22Rv1 (cell line): ENCODE data around the gene CNPY1.

ENCODE experiments used
- H3K27ac ChIP-seq: fragments of 450-650 bp; 2 replicates; pipeline ENCODE4 v1.5.1; 2017
- ZFX ChIP-seq: fragments of 450-650 bp; IDR thresholded peaks from 2 replicates; pipeline ENCODE4 v1.6.1; 2017; ENCODE audit warnings: antibody characterized with exemption, borderline replicate concordance
- TF ChIP-seq, protein P1 (sequence below): fragments of 450-650 bp; IDR thresholded peaks from 2 replicates; pipeline ENCODE4 v1.5.1; 2017; ENCODE audit warnings: mild to moderate bottlenecking

The CNPY1 gene

DNA sequence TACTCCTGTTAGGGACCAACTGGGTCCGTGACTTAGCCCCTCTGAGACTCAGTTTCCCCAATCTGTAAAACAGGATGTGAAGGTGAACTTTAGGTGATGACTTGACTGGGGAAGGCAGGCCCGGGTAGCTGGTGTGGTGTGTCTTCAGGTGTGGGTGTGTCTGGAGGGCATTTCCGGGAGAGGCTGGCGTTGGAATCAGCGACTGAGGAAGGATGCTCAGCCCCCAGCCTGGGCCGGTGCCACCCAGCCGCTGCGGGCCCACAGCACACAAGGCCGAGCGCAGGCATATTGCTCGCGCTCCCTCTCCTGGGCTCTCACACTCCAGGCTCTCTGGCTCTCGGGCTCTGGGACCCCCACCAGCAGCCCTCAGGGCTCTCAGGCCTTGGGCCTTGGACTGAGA lies 31.7 kb upstream of the CNPY1 start:
- TF ChIP-seq, protein P1, sequence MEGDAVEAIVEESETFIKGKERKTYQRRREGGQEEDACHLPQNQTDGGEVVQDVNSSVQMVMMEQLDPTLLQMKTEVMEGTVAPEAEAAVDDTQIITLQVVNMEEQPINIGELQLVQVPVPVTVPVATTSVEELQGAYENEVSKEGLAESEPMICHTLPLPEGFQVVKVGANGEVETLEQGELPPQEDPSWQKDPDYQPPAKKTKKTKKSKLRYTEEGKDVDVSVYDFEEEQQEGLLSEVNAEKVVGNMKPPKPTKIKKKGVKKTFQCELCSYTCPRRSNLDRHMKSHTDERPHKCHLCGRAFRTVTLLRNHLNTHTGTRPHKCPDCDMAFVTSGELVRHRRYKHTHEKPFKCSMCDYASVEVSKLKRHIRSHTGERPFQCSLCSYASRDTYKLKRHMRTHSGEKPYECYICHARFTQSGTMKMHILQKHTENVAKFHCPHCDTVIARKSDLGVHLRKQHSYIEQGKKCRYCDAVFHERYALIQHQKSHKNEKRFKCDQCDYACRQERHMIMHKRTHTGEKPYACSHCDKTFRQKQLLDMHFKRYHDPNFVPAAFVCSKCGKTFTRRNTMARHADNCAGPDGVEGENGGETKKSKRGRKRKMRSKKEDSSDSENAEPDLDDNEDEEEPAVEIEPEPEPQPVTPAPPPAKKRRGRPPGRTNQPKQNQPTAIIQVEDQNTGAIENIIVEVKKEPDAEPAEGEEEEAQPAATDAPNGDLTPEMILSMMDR, result no peak
- no peak for TF ChIP-seq ZFX
- H3K27ac ChIP-seq, result no peak overlapping the region

DNA sequence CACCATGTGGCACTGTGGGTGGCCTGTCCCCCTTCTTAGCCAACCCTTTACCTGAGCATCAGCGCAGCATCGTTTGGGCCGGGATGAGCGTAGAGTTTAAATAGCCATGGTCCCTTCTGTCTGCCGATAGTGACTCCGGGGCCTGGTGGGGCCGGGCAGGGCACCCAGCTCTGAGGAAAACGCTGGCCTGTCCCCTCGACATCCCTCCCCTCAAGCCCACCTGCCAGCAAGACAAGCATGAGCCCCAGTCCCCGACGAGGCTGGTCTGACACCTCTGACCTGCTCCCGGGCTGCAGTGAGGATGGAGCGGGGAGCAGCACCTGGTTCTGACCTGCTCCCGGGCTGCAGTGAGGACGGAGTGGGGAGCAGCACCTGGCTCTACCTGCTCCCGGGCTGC lies 31.1 kb upstream of the CNPY1 start:
- TF ChIP-seq ZFX, result no peak
- TF ChIP-seq, protein P1, result no peak
- no peak overlapping the region for H3K27ac ChIP-seq

DNA sequence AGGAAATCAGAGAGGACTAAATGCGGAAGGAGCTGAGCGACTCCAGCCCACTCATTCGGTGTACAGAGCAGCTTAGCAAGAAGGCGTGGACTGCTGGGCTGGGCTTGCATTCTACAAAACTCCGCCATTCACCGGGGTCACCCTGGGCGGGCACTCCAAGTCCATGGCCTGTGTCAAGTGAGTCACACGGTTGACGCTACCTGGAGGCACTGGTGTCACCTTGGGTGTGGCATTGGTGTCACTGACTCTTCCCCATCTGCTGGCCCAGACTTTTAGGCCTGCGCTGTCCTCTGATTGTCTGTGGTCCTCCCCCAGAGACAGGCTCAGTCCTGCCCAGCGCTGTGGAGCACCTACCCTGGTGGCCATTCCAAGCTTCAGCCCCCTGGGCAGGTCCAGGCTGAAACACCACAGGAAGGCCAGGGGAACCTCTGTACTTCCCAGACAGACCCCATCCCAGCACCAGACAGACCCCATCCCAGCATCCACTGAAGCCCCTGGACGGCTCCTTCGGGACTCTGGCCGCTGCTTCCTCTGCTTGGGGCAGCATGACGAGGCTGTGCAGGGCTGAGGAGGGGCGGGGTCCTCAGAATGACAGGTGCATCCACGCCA lies 30.6 kb upstream of the CNPY1 start:
- H3K27ac ChIP-seq, result no peak overlapping the region
- TF ChIP-seq, protein P1, result no peak
- no peak for TF ChIP-seq ZFX

- no peak overlapping the region for H3K27ac ChIP-seq
- TF ChIP-seq, protein P1, result no peak
- no peak for TF ChIP-seq ZFX
Observed at GRCh38 chr7:155576416-155576815, 30.1 kb upstream of the CNPY1 start.

- TF ChIP-seq, protein P1, result no peak
- no peak for TF ChIP-seq ZFX
- H3K27ac ChIP-seq, result no peak overlapping the region
Observed at GRCh38 chr7:155574556-155575290, 28.4 kb upstream of the CNPY1 start.

- no peak for TF ChIP-seq ZFX
- TF ChIP-seq, protein P1, result no peak
Observed at GRCh38 chr7:155571581-155572345, 25.4 kb upstream of the CNPY1 start.

More at GRCh38 chr7:155571581-155572345, 25.4 kb upstream of the CNPY1 start:
- no peak overlapping the region for H3K27ac ChIP-seq
